ENCODE data around the gene SSPN.

Gene SSPN

DNA sequence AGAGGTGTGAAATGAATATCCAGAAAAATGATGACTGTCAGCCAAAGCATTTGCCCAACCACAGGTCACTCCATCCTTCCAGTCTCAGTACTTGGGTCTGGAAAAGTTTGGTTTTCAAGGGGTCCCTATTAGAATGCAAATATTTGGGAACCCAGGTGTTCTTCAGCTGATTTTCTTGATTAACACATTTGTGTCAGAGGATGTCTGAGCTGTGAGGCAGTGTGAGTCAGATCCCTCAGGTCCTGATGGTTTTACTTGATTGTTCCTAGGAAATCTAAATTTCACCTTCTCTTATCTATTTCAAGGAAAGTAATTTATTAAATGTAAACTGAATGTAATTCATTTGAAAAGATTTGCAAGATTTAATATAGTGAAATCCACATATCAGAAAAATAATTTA, 71.5 kb downstream of the SSPN start:
- DNase-seq (ENCODE audit: low spot score), result no peak

DNA sequence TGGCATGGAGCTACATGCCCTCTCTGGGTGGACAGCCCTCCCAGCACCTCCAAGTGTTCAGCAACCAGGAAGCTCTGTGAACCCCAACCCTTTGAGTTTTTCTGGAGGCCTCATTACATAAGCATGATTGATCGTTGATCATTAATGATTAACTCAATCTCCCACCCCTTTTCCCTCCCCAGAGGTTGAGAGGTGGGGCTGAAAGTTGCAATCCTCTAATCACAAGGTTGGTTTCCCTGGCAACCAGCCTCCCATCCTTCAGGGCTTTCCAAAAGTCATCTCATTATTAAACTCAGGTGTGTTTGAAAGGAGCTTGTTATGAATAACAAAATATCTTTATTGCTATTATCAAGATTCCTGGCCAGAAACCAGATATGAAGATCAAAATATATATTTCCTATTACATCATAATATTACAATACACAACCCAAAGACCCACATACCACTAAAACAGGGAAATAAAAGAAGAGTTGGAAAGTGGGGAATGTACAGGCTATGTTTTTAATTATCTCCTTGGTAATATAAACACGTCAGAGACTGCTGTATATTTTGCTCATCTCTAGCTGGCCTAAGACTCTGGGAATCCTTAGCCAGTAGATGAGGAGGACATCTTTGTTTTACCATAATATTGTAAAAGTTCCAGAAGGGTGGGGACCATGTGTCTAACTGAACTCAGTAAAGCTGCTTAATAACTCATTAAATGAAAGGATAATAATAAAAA, 73.6 kb downstream of the SSPN start:
- no peak for DNase-seq (ENCODE audit: low spot score)

DNA sequence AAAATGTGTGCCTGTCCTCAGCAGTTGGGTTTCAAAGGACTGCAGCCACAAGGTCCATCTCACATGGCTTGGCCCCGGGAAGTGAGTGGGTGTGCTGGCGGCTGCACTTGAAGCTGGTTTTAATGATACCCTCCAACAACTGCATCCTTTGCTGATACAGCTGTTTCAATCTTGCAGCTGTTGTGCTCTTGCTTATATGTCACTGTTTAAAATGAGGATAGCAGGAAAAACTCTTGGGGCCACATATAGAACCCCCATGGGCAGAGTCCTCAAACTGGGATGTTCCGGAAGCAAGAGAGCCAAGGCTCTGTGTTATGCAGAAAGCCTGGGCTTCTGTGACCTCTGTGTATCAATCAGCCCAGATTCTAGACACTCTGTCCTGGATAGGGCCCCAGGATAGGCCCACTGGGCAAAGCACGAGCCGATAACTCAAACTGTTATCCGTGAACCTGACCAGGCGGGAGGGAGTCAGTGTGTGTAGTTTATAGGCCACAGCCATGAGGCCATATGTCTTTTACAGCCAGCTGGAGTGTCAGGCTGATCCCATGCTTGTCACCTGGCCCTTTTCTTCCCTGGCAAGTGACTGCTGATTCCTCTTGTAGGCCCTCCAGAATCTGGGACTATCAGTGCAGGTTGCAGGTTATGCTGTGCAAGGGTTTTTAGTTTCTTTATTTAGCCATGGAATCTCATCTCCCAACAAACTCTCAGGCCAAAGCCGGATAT, 74.3 kb downstream of the SSPN start:
- DNase-seq (ENCODE audit: low spot score), result no peak

DNA sequence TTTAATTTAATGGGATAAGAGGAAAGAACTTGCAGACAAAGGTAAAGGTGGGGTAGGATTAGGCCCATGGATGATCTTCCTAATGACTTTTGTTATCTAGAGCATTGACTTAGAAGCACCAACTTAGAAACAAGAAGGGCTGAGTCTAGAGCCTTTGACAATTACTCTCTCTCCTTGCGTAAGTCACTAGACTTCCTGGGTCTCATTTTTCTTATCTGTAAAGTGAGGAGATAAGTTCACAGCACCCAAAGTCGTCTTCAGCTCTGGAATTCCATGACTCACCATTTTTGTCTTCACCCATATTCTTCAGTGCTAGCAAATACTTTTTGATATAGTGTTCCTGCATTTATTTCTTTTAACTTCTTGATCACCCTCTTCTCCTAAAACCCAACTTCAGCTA, 75.7 kb downstream of the SSPN start:
- DNase-seq (ENCODE audit: low spot score), result peak; percentile 42

DNA sequence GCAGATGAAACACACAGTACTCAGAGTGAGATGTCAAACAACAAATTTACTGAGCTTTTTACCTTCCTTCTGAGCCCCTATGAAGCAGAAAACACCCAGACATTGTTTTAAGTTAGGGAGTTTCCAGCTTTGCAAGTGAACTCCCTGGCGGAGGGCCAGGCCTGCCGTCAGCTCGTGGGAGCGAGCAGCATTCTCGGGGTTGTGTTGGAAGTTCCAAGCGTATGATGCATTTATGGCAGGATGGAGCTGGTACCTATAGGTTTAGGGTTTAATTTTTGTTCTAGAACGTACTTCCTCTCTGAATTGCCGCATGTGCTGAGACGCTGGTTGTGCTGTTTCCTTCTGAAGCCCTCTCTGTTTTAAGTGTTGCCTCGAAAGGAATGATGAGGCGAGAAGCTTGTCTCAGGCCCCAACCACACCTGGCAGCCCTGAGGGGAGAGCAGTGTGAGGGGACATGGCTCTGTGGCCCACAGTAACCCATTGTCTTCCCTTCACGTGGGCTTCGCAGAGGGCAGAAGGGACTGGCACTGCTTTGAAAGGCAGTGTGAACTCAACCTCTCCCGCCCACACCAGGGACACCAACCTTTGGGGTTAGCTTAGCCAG, 76.6 kb downstream of the SSPN start:
- DNase-seq (ENCODE audit: low spot score), result peak; percentile 59

DNA sequence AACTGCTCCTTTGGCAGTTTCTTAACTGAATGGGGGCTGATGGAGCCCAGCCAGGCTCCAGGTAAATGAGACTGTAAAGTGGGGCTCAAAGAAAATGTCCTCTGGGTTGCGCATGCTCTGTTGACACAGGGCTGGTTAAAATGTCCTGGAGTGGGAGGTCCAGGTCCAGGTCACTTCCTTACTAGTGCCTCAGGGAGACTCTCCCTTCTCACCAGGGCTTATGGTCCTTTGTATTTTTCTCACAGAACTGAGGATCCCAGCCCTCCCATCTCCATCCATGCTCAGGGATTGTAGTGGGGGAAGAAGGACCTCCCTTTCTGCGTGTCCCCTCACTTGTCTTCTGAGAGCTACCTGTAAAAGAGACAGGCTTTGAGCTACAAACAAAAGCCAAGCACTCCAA, 77.5 kb downstream of the SSPN start:
- DNase-seq (ENCODE audit: low spot score), result no peak

DNA sequence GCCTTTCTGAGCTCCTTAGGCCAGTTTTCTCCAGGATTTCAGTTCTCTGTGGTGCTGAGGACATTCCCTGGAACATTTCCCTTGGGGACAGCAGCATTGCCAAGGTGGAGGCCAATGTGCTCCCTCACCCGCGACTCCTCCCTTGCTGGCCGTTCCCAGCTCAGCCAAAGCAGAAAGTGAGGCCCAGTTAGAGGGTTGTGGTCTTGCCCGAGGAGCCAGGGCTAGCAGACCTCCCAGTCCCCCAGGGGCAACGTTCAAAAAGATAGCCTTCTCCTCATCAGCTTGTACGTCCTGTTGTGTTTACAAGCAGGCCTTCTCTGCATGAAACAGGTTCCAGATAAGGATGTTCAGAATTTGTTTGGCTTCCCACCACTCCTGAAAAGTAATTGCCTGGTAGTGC, 78.4 kb downstream of the SSPN start:
- peak; percentile 58 for DNase-seq (ENCODE audit: low spot score)

DNA sequence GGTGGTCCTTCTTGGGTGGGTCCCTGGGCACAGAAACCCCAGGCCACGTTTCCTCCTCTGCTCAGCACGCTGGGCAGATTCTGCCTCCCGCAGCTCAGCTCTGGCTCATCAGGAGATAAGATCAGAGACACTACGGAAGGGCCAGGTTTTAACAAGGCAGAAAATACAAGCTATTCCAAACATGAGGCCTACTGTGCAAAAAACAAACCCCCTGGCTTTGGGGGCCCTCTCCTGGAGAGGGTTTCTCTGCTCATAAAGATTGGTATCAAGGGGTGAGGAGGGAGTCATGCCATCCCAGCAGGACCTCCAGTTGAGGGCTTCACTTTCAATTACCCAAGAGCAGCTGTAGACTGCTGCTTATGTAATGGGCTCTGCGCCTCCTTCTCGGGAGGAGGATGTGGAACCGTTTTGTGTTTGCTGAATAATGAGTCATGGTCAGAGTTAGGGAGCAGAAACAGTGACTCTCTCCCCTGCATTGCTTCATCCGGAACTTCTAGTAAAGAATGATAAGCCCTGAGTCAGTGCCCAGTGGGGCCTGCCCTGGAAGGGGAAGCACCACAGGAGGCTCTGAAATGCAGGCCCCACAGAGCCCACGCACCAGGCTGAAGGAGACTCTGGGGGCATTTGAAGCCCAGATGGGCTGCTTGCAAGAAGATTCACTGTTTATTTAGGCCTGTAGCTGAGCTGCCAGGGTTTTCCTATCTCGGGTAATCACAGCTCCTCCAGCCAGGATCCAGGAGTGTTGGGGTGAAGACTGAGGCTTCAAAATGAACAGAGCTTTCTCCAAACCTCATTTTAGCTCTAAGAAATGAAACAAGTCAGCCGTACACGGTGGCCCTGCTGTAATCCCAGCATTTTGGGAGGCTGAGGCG, 79.3 kb downstream of the SSPN start:
- DNase-seq (ENCODE audit: low spot score), result peak; percentile 98

GRCh38 chr12:26275313-26276131, 80.1 kb downstream of the SSPN start:
- DNase-seq (ENCODE audit: low spot score), result no peak

GRCh38 chr12:26276709-26277108, 81.3 kb downstream of the SSPN start:
- DNase-seq (ENCODE audit: low spot score), result no peak

- DNase-seq (ENCODE audit: low spot score), result no peak
These were observed 82.3 kb downstream of the SSPN start for GRCh38 chr12:26277506-26278246.

GRCh38 chr12:26278266-26278665, 82.9 kb downstream of the SSPN start:
- DNase-seq (ENCODE audit: low spot score), result no peak

GRCh38 chr12:26278666-26279065, 83.3 kb downstream of the SSPN start:
- no peak for DNase-seq (ENCODE audit: low spot score)

GRCh38 chr12:26279091-26279490, 83.7 kb downstream of the SSPN start:
- DNase-seq (ENCODE audit: low spot score), result no peak

DNA sequence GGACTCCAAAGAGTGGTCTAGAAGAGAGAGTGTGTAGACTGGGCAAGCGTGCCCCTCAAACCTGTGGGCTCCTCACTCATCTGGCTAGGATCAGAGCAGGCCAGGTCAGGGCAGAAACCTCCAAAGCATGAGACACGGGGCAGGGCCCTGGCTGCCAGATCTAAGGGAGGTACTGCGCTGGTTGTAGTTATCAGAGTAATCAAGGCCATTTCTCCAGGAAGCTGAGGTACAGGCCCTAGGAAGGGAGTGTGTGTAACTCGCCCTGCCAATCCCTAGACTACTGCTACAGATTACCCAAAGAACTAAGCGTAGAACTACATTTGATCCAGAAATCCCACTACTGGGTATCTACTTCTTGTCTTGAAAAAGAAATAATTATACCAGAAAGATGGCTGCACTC, 84.5 kb downstream of the SSPN start:
- DNase-seq (ENCODE audit: low spot score), result no peak

DNA sequence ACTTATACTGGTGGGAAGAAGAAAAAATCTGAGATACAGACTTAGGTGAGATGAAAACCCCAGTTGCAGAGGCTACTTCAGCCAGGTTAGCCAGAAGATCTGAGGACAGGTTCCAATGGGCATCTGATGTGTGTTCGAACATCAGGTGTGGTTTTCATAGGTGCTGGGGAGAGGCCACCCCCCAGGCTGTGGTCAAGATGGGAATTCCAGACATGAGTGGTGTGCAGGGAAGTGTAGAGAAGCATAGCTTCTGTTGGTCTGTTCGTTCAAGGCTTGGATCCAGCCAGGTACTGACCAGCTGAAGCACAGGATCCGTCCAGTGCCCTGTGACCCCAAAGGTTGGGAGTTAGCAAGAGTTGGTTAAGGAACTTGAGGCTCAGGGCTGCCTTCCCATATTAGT, 85.5 kb downstream of the SSPN start:
- no peak for DNase-seq (ENCODE audit: low spot score)

- no peak for DNase-seq (ENCODE audit: low spot score)
These were observed 85.9 kb downstream of the SSPN start for GRCh38 chr12:26281320-26281719.

DNA sequence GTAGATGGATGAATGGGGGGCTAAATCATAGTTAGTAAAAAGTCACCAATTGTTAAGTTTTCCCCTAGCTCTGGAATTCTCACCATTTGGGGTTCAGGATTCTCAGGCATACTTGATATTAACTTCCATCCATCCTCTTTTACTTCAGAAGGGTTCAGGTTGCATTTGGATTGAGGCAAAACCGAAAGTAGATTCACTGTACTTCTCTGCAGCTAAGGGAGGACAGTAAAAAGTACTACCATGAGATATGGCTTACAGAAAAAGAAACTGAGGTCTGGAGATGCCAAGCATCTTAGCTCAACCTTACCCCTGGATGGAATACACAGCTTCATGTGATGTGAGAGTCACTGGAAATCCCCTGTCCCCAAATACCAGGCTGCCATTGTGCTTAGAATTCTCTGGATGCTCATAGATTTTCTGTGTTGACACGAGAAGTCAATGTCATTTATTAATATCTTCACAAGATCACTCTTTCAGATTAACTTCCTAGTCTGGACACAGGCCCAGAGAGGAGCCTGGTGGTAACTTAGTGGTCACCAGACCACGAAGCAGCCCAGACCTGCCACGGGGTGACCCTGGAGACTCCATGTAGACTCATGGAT, 87.1 kb downstream of the SSPN start:
- DNase-seq (ENCODE audit: low spot score), result no peak

GRCh38 chr12:26283046-26283445, 87.7 kb downstream of the SSPN start:
- DNase-seq (ENCODE audit: low spot score), result no peak

- DNase-seq (ENCODE audit: low spot score), result no peak
These were observed 88.2 kb downstream of the SSPN start for GRCh38 chr12:26283617-26284016.

Measured in LoVo (cell line).